HG02885 (cell line): ENCODE measurements around the gene MSANTD1.
"Not testable (repeated sequence)": the region's sequence is repeated elsewhere in the genome, so short reads cannot be mapped to it uniquely, and the experiment has no call there.

ENCODE experiments used
- ATAC-seq: cut with Tn5 transposase; IDR thresholded peaks from one replicate; pipeline ENCODE4 v1.9.1; 2021; ENCODE audit warnings: mild to moderate bottlenecking; ENCODE audit not compliant: unreplicated experiment, poor library complexity

MSANTD1 gene

DNA sequence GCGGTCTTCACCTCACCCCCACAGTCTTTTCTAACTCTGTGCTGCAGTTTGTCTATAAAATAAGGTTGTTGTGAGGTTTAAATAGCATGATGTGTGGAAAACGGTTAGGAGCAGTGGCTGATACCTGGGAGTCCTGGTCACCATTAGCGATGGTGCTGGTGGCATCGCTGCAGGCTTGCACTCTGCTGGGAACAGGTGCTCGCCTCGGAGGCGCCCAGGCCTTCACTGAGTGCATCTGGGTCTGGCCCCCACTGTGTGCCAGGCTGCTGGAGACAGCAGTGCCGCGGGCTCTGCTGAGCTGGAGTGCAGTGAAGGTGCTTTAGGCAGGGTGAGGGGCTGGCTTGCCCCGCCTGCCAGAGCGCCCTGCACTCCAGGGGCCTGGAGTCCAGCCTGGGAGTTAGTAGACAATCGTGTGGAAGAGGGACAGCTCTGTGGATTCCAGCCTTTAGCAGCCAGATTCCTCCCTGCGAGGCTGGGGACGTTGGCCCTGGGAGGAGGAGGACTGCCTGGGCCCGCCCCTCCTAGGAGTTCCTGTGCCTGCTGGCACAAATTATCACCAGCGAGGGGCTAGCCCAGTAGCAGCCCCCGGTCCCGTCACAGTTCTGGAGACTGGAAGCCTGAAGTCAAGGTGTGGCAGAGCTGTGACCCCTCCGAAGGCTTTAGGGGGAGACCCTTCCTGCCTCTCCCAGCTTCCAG lies 51.2 kb downstream of the MSANTD1 start:
- no peak for ATAC-seq

DNA sequence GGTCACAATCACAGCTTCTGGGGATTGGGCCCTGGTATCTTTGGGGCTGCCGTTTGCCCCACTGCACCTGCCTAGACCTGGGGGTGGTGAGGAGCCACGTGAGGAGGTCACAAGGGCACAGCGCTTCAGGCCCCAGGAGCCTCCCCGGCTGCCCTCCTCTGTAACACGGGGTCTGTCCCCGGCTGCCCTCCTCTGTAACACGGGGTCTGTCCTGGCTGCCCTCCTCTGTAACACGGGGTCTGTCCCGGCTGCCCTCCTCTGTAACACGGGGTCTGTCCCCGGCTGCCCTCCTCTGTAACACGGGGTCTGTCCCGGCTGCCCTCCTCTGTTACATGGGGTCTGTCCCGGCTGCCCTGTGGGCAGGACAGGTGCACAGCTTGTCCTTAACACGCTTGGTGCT lies 51.9 kb downstream of the MSANTD1 start:
- ATAC-seq, result not testable (repeated sequence)

- no peak for ATAC-seq
Observed at GRCh38 chr4:3301450-3302172, 52.7 kb downstream of the MSANTD1 start.

DNA sequence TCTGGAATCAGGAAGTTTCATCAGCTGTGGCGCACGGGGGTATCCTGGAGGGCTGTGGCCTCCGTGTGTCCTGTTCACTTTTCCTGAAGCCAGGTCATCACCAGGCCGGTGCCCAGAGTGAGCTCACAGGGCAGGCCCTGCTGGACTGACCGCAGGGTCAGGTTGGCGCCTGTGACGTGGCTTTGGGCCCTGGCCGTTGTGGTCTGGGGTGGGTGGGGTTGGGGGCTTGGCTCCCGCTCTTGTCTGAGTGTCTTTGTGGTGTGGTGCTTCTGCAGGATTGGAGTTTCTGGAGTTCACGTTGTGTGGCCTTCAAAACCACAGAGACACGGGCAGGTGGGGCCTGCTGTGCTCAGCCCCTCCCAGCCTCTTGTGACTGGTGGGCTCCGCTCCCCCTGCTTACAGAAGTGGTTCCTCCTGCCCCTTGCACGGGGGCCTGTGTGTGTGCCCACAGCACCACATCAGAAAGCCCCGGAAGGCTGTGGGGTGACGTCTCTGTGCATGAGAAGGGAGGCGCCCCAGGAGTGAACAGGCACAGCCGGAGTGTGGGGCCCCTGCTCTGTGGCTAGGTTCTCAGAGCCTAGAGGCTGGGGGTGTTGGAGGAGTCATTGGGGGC lies 53.3 kb downstream of the MSANTD1 start:
- no peak for ATAC-seq

DNA sequence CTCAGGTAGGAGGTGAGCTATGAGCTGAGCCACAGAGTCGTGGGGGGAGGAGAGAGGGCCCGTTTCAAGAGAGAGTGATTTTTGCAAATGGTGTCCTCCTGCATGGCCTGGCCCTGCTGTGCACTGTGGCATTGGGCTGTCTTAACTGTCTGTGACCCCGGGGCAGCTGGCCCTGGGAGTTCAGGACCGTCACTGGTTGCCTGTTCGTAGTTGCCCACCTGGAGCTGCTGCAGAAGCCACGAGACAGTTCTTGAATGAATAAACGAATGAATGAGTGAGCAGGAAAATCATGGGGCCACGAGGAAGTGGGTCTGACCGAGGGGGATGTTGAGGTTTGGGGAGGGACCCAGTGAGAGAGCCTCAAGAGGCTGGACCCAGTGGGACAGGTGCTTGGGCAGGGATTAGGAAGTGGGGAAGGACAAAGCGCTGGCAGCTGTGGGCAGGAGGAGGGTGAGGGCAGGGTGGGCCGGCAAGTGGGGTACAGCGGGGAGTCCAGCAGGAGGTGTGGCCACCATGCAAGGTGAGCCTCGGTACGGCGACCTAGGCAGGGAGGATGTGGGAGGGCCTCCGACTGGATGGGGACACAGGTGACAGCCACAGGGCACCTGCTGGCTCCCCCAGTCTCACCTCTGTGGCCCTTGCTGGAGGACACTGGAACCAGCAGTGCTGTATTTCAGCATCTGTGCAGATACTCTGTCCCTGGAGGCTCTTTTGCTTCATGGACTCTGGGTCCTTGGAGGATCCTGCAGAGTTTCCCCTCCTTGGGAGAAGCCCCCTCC lies 54.0 kb downstream of the MSANTD1 start:
- no peak for ATAC-seq

DNA sequence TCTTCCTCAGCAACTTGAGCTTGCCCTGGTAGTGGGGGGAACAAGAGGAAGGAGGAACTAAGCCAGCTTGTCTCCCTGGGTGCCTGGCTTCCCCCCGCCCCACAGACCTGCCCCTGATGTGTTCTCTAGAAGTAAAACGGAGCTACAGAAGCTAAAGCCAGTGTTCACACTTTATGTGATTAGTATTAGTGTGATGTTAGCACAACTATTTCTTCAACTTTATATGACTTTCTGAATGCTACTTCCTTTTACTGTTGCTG lies 54.5 kb downstream of the MSANTD1 start:
- no peak for ATAC-seq

DNA sequence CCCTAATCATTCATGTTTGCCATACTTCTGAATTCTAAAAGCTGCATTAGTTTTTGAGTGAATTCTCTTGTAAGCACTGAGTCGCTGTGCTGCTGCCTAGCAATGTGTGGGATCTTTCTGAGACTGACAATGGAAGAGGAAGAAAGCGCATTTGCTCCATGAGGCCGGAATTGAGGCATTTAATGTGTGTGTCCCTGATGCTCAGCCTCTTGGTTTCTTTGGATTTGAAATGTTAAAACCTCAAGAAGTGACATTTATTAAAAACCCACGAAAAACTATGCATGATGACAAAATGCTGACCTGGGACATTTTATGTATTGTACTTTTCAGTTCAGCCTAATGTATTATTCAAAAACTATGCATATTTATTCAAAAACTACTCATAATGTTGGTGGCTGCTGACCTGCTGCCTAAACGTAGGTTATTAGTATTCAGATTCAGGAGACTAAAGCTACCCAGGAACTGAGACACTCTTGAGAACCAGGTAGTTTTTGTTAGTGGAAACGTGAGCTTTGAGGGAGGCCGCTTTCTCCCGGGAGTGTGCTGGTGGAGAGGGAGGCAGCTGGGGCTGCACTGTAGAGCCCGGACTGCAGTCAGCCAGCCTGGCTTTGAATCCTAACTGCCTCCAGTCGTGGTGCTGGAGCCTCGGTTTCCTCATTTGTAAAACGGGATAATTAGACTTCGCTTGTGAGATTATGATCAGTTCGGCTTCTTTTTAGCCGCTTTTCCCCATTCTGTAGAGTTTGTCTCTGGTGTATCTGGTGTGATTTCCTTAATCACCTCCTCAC lies 55.2 kb downstream of the MSANTD1 start:
- no peak for ATAC-seq

GRCh38 chr4:3304831-3305609 lies 56.1 kb downstream of the MSANTD1 start:
- ATAC-seq, result no peak

DNA sequence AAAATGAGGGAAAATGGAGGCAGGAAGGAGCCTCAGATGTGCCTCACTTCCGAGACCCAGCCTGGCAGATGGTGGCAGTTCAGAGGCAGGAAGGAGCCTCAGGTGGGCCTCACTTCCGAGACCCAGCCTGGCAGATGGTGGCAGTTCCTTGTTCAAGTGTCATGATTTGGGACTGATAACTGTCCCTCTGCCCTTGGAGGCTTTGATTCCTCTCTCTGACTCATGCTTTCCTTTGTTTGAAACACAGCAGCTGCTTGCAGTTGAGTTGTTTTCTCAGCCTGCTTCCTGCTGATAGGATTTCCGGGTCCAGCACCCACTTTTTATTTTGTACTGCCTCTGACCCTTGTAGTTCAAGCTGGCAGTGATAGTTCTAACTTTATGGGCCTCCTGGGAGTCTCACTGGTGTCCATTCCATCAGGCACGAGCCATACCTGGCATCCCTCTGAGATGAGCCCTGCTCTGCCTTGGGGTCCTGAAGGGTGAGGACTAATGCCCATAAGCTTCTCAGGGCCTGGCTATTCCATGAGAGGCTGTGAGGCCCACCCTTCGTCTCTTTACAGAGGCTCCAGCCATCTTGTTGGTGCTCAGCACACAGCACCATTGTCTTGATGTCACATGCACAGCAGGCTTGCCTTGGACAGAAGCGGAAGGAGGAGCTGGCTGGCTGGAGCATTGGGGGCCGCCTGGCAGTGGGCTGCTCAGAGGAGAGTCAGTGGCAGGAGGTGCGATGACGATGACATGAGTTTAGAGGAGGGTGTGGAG lies 56.8 kb downstream of the MSANTD1 start:
- no peak for ATAC-seq
